Neural progenitor cell (in vitro differentiated cells): ENCODE measurements around the gene LYZL6. TPM values are rescaled to one million over a fixed set of nuclear protein-coding genes. Genes with fewer than 3 reads are reported as not detected.

Source experiments
- DNase-seq: peaks from one replicate; pipeline ENCODE4 v3.0.0-alpha.2; 2016; ENCODE audit warnings: low spot score
- H2AFZ ChIP-seq: fragments of 200-600 bp; sonication (generic); replicated peaks from 2 replicates; pipeline ENCODE4 v1.6.1; 2016; ENCODE audit warnings: antibody characterized with exemption
- H3F3A ChIP-seq: fragments of 200-600 bp; sonication (generic); 2 replicates; pipeline ENCODE4 v1.6.1; 2016; ENCODE audit warnings: antibody characterized with exemption, low read depth
- H3K27ac ChIP-seq: fragments of 200-600 bp; sonication (generic); 2 replicates; pipeline ENCODE4 v1.5.1; 2016; ENCODE audit warnings: mild to moderate bottlenecking
- H3K27me3 ChIP-seq: fragments of 200-600 bp; sonication (generic); 2 replicates; pipeline ENCODE4 v1.6.1; 2016; ENCODE audit warnings: mild to moderate bottlenecking, moderate library complexity
- H3K36me3 ChIP-seq: fragments of 200-600 bp; sonication (generic); 2 replicates; pipeline ENCODE4 v1.5.1; 2016
- H3K4me1 ChIP-seq: fragments of 200-600 bp; sonication (generic); 2 replicates; pipeline ENCODE4 v1.6.1; 2016; ENCODE audit warnings: mixed run types
- H3K4me2 ChIP-seq: fragments of 200-600 bp; sonication (generic); 2 replicates; pipeline ENCODE4 v1.6.1; 2016
- H3K4me3 ChIP-seq: fragments of 200-600 bp; sonication (generic); 2 replicates; pipeline ENCODE4 v1.5.1; 2016
- H3K79me2 ChIP-seq: fragments of 200-600 bp; sonication (generic); 2 replicates; pipeline ENCODE4 v1.6.1; 2016; ENCODE audit warnings: low read depth
- H3K9ac ChIP-seq: fragments of 200-600 bp; sonication (generic); 2 replicates; pipeline ENCODE4 v1.6.1; 2016
- H3K9me3 ChIP-seq: fragments of 200-600 bp; sonication (generic); 2 replicates; pipeline ENCODE4 v1.5.1; 2016; ENCODE audit warnings: low read depth
- H4K20me1 ChIP-seq: fragments of 200-600 bp; sonication (generic); 2 replicates; pipeline ENCODE4 v1.6.1; 2016; ENCODE audit warnings: low read depth
- H3K27ac Mint-ChIP-seq: 3 replicates; pipeline ENCODE4 v1.8.0; 2021; ENCODE audit warnings: mixed read lengths
- H3K27me3 Mint-ChIP-seq: 2 replicates; pipeline ENCODE4 v1.8.0; 2022; ENCODE audit warnings: low read depth, mild to moderate bottlenecking, inconsistent platforms, moderate library complexity, mixed read lengths; ENCODE audit not compliant: insufficient read depth
- H3K36me3 Mint-ChIP-seq: 3 replicates; pipeline ENCODE4 v1.8.0; 2021; ENCODE audit warnings: mixed read lengths
- H3K4me1 Mint-ChIP-seq: 3 replicates; pipeline ENCODE4 v1.8.0; 2021; ENCODE audit warnings: mixed read lengths
- H3K4me3 Mint-ChIP-seq: 3 replicates; pipeline ENCODE4 v1.8.0; 2021; ENCODE audit warnings: mild to moderate bottlenecking, moderate library complexity, mixed read lengths
- H3K9me3 Mint-ChIP-seq: 3 replicates; pipeline ENCODE4 v1.8.0; 2020; ENCODE audit warnings: mixed read lengths
- CTCF ChIP-seq: fragments of 200-600 bp; sonication (generic); IDR thresholded peaks from 2 replicates; pipeline ENCODE4 v1.5.1; 2017; ENCODE audit warnings: antibody characterized with exemption, mild to moderate bottlenecking
- EZH2 ChIP-seq: fragments of 200-600 bp; sonication (generic); IDR thresholded peaks from 2 replicates; pipeline ENCODE4 v1.6.1; 2017; ENCODE audit warnings: antibody characterized with exemption, mild to moderate bottlenecking, moderate library complexity
- EZH2phosphoT487 ChIP-seq: fragments of 200-600 bp; sonication (generic); IDR thresholded peaks from 2 replicates; pipeline ENCODE4 v1.6.1; 2017; ENCODE audit warnings: antibody characterized with exemption
- small RNA-seq: library from RNA; depleted of rRNA; stranded (forward); fragments of <200 nt; gene quantifications from one replicate; pipeline ENCODE3, GENCODE V24; 2015
- total RNA-seq: library from RNA; depleted of rRNA; stranded (reverse); fragments of >200 nt; gene quantifications from 2 replicates; pipeline ENCODE4 v1.2.3, GENCODE V29; 2015; ENCODE audit warnings: low replicate concordance

Gene LYZL6
- total RNA-seq, 1 donor from 2014 or later, result not detected

DNA sequence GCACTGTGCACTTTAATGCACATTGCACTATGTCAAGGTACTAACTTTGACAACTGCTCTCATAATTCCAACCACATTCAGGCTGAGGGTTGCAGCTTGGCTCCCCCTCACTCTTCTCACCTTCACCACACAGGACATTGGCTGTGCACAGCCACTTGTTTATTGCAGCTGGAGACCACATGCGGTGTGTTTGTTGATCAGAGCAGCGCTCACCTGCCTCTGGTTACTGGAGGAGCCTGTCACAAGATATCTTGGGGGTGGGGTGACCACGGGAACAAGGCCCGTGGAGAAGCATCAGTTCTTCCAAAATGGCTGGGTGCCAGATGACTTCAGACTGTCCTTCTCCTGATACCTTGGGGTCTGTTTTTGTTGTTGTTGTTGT, 52.7 kb downstream of the LYZL6 start:
- Mint-ChIP-seq H3K27me3 (no peaks in the 10 kb centered on the region), H3K4me1 (peaks cover 13% of the 10 kb centered on the region), H3K27ac (peak overlapping the region; percentile 72), H3K4me3 (no peak overlapping the region), H3K9me3 (no peaks in the 10 kb centered on the region), H3K36me3 (no peaks in the 10 kb centered on the region)
- H3K27ac ChIP-seq, result no peak overlapping the region
- no peak overlapping the region for H3K4me2 ChIP-seq
- no peak overlapping the region for H3K9ac ChIP-seq
- no peak overlapping the region for H3K4me3 ChIP-seq
- no peaks in the 10 kb centered on the region for H3K9me3 ChIP-seq
- H3K4me1 ChIP-seq, result peaks cover 7% of the 10 kb centered on the region
- no peak overlapping the region for H2AFZ ChIP-seq
- H3K79me2 ChIP-seq, result no peaks in the 10 kb centered on the region
- H4K20me1 ChIP-seq, result no peaks in the 10 kb centered on the region
- TF ChIP-seq EZH2phosphoT487 (no peak), CTCF (no peak), EZH2 (no peak)
- no peaks in the 10 kb centered on the region for H3K36me3 ChIP-seq
- no peaks in the 10 kb centered on the region for H3K27me3 ChIP-seq
- no peaks in the 10 kb centered on the region for H3F3A ChIP-seq
- peak; percentile 7 for DNase-seq

GRCh38 chr17:35889818-35890773, 53.4 kb downstream of the LYZL6 start:
- H3K9me3 ChIP-seq, result no peaks in the 10 kb centered on the region
- H3K9ac ChIP-seq, result no peak overlapping the region
- TF ChIP-seq EZH2phosphoT487, result no peak
- TF ChIP-seq EZH2, result no peak
- TF ChIP-seq CTCF, result no peak
- no peaks in the 10 kb centered on the region for H3F3A ChIP-seq
- no peak overlapping the region for H3K4me3 ChIP-seq
- no peaks in the 10 kb centered on the region for H4K20me1 ChIP-seq
- peaks cover 7% of the 10 kb centered on the region for H3K4me1 ChIP-seq
- Mint-ChIP-seq H3K27ac (peak overlapping the region; percentile 19), H3K27me3 (no peaks in the 10 kb centered on the region), H3K9me3 (no peaks in the 10 kb centered on the region), H3K4me1 (peaks cover 13% of the 10 kb centered on the region), H3K4me3 (no peak overlapping the region), H3K36me3 (no peaks in the 10 kb centered on the region)
- no peaks in the 10 kb centered on the region for H3K79me2 ChIP-seq
- H3K4me2 ChIP-seq, result peak overlapping the region; percentile 0
- no peak overlapping the region for H2AFZ ChIP-seq
- DNase-seq, result peak; percentile 11
- H3K36me3 ChIP-seq, result no peaks in the 10 kb centered on the region
- H3K27me3 ChIP-seq, result no peaks in the 10 kb centered on the region
- no peak overlapping the region for H3K27ac ChIP-seq

DNA sequence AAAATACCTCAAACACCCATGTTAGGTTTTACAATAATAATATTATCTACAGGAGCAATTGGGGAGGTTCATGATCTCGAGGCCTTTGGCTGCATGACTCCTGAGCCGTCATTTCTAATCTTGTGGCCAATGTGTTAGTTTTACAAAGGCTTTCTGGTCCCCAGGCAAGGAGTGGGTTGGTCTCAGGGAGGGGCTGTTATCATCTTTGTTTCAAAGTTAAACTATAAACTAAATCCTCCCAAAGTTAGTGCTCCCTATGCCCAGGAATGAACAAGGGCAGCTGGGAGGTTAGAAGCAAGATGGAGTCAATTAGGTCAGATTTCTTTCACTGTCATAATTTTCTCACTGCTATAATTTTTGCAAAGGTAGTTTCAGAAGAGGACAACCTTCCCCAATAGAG, 54.3 kb downstream of the LYZL6 start:
- no peaks in the 10 kb centered on the region for H3F3A ChIP-seq
- Mint-ChIP-seq H3K9me3 (no peaks in the 10 kb centered on the region), H3K36me3 (no peaks in the 10 kb centered on the region), H3K27ac (no peak overlapping the region), H3K27me3 (peaks cover 2% of the 10 kb centered on the region), H3K4me3 (no peak overlapping the region), H3K4me1 (peaks cover 13% of the 10 kb centered on the region)
- no peak overlapping the region for H2AFZ ChIP-seq
- no peaks in the 10 kb centered on the region for H3K36me3 ChIP-seq
- no peaks in the 10 kb centered on the region for H3K27me3 ChIP-seq
- H4K20me1 ChIP-seq, result no peaks in the 10 kb centered on the region
- DNase-seq, result no peak
- no peaks in the 10 kb centered on the region for H3K9me3 ChIP-seq
- TF ChIP-seq EZH2 (no peak), EZH2phosphoT487 (no peak), CTCF (no peak)
- peaks cover 7% of the 10 kb centered on the region for H3K4me1 ChIP-seq
- no peaks in the 10 kb centered on the region for H3K79me2 ChIP-seq
- no peak overlapping the region for H3K27ac ChIP-seq
- no peak overlapping the region for H3K4me3 ChIP-seq
- no peak overlapping the region for H3K9ac ChIP-seq
- no peak overlapping the region for H3K4me2 ChIP-seq

Small RNA genes within 50 kb of the gene (small RNA-seq; reads per million reads assigned to genes)
- gene RF00100, result 1,612 reads per million, percentile 99 among the genes with 10 or more reads in this experiment

Other genes with a start within 250 kb of the LYZL6 start
- 4.8 and 14.5 TPM in 2 replicates for gene RASL10B, start 212.1 kb downstream of the LYZL6 start, total RNA-seq
- 0.09 TPM in 1 of 2 replicates, not detected in the other for gene GAS2L2, start 190.5 kb downstream of the LYZL6 start, total RNA-seq
- not detected in 2 replicates for gene C17orf50, start 182.8 kb downstream of the LYZL6 start, total RNA-seq
- not detected in 2 replicates for gene MMP28, start 148.1 kb downstream of the LYZL6 start, total RNA-seq
- 84.8 and 90.1 TPM in 2 replicates for gene TAF15, start 134.2 kb downstream of the LYZL6 start, total RNA-seq
- not detected in 2 replicates for gene HEATR9, start 74.8 kb downstream of the LYZL6 start, total RNA-seq
- gene CCL5, start 63.4 kb downstream of the LYZL6 start, total RNA-seq, result not detected in 2 replicates
- 22.8 and 28.8 TPM in 2 replicates for gene RDM1, start 12.9 kb downstream of the LYZL6 start, total RNA-seq
- not detected in 2 replicates for gene CCL16, start 37.8 kb upstream of the LYZL6 start, total RNA-seq
- not detected in 2 replicates for gene CCL14, start 43.0 kb upstream of the LYZL6 start, total RNA-seq
- not detected in 2 replicates for gene CCL15, start 57.8 kb upstream of the LYZL6 start, total RNA-seq
- not detected in 2 replicates for gene CCL23, start 74.3 kb upstream of the LYZL6 start, total RNA-seq
- gene CCL18, start 120.6 kb upstream of the LYZL6 start, total RNA-seq, result not detected in 2 replicates
- gene CCL3, start 146.4 kb upstream of the LYZL6 start, total RNA-seq, result not detected in 2 replicates
- not detected in 2 replicates for gene CCL4, start 160.1 kb upstream of the LYZL6 start, total RNA-seq
- gene TBC1D3B, start 232.9 kb upstream of the LYZL6 start, total RNA-seq, result 3.3 TPM in 1 of 2 replicates, not detected in the other